Stimulated activated CD8-positive, alpha-beta memory T cell treated with anti-CD3 and anti-CD28 coated beads, Interleukin-7, amount 100 ng/mL, for 1 hour (primary cell): Measurements from ENCODE around the gene SOHLH1.

Source experiments
- DNase-seq, 2 donors: peaks; one replicate each; pipeline ENCODE4 v3.0.0-alpha.2; 2020; ENCODE audit warnings: low read depth in 2 of 2

SOHLH1 gene, protein sequence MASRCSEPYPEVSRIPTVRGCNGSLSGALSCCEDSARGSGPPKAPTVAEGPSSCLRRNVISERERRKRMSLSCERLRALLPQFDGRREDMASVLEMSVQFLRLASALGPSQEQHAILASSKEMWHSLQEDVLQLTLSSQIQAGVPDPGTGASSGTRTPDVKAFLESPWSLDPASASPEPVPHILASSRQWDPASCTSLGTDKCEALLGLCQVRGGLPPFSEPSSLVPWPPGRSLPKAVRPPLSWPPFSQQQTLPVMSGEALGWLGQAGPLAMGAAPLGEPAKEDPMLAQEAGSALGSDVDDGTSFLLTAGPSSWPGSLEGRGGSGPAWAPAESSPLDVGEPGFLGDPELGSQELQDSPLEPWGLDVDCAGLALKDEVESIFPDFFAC

DNA sequence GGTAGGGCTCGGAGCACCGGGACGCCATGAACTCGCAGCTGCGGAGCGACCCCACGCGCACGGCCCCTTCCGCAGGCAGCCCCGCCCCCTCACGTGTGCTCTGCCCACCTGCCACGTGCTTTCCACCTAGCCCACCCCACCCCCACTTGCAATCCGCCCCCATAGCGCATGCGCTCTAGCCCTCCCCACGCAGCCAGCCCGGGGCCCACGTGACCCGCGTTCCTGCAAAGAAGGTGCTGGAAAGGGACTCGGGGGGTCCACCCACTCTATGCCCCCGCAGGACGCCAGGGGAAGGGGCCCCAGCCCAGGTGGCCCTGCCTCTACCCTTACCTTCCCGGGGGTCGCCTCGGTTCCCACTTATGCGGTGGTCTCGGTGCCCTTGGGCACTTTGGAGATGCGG is at the start of gene SOHLH1:
Gene SOHLH1 (minus strand): TSS at position 42 of the 400 bp plus-strand sequence. CDS start 14 bp downstream, at position 28.
- no peak for DNase-seq

GRCh38 chr9:135748676-135749075 is 49.4 kb upstream of the SOHLH1 start:
- DNase-seq, result no peak

DNA sequence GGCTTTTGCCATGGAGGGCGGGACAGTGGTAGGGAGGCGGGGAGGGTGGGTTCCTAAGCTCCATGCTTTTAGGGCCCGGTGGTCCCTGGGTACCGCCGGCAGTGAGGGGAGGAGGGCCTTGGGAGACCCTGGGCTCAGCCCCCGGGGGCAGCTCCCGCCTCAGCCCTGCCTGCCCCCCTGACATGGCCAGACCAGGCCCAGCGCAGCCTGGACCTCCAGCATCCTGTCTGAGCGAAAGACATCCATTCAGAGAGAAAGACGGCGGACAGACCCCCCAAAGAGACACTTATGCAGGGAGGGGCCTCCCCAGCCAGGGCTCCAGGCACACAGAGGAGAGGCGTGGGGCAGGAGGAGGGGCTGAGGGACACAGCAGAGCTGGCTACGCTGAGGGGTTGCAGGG is 48.0 kb upstream of the SOHLH1 start:
- no peak for DNase-seq

- no peak for DNase-seq
Measured at GRCh38 chr9:135746565-135746964, 47.3 kb upstream of the SOHLH1 start.

DNA sequence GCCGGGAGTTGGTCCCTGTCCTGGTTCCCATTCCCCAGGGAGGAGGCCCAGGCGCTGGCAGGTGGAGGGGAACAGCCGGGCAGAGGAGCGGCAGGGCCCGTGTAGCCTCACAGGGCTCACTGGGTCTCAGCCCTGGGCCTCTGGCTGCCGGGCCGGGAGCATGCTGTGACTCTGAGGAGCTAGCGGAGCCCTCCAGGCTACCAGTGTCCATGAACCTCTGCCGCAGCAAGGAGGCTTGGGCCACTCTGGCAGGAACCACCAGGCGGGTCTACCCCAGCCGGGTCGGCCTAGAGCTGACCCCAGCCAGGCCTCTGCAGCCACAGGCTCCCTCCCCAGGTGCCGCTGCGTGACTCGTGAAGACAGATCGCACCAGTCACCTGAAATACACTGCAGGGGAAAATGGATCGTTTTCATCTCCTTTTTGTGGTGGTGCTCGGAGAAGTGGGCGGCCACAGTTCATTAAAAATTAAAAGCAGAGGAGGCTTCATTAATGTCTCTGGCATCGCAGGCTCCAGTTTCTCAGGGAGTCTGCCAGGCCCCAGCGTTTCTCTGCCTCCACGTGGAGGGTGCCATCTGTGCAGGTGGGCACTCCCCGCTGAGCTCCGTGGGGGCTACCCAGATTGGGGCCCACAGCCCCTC is 46.5 kb upstream of the SOHLH1 start:
- DNase-seq, result no peak

DNA sequence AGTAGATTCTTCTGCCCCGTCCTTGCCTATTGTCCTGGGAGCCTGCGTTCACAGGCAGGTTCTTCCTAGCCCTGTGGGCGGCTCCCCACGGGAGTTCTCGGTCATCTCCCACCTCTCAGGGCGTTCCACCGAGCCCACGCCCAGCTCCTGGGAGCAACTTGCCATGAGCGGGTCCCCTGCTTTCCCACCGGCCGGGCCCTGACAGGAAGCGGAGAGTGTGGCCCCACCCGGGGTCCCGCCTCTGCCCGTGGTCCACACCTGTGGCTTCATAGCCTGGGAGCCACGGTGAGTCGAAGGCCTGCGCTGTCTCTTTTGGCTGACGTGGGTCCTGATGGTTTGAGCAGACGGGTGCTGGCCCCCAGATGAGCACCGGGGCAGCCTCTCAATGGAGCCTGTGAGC is 45.9 kb upstream of the SOHLH1 start:
- no peak for DNase-seq

DNA sequence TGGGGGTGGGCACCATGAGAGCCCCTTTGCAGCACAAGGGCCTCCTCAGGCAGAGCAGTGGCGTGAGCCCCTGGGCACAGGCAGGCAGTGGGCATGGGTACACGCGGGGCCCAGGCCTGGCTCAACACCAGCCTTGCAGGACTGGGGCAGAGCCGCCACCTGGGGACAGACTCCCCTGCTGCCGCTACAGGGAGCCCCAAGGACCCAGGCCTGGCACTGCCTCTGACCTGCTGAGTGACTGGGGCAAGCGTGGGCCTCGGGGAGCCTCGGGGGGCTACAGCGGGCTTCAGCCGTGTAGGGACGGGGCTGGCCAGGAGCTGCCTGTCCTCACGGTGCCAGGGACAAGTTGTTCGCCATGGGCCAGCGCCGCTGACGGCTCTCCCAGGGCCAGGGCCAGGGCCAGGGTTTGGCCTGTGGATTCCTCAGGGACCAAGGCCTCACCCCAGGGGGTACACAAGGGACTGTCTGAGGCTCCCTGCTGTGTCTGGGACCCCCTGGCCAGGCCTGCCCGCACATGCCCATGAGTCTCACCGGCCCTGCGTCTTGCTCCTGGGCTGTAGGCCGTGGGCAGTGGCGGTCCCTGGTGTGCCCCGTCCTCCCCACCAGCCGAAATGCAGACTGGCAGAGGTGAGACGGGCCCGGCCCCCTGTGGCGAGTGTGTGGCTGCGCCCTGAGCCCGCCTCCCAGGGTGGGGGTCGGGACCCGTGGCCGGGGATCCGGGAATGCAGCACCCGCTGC is 45.2 kb upstream of the SOHLH1 start:
- DNase-seq, result no peak

DNA sequence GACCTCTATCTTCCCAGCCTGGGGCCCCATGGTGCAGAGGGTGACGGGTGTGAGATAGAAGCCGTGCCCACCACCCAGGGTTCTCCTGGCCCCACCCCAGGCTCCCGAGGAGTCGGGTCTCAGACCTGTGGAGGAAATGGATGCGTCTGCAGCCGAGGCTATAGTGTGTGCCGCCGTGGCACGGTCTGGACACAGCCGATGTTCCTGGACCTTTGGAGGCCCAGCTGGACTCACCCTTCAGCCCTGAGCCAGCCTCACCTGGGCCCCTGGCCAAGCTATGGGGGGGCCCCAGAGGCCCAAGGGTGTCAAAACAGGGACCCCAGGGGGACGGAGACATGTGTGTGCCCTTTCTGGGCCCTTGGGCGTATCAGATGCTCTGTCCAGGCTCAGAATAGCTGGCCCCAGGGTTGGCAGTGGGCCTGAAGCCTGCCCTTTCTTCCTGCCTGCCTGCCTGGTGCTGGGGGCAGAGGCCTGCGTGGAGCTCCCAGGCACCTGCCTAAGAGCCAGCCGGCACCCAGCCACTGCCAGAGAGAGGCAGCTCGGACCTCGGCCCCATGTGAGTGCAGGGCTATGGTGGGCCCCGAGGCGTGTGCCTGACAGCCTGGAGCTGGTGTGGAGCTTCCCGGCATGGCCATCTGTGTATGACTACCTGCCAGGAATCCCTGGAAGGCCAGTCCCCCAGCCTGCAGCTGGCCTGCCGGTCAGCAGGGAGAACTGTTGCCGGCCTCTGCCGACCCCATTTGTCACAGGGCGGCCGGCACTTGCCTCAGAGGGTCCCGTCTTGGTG is 44.5 kb upstream of the SOHLH1 start:
- DNase-seq, result no peak

DNA sequence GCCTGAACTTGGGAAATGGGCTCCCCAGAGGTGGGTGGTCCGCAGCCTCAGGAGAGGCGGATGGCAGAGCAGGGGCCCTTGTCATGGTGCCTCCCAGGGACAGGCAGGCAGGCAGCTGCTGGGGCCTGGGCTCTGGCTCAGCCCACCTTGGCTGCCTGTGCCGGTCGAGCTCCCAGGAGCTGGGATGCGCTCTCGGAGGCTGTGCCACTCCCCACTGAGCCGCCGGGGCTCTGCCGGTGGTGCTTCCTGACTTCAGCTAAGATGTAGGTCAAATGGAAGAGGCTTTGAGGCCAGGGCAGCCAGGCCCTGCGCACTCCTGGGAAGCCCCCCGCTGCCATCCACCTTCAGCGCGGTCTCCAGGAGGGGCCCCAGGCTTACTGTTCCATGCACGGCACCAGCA is 43.7 kb upstream of the SOHLH1 start:
- DNase-seq, result no peak

GRCh38 chr9:135741276-135742219 is 42.3 kb upstream of the SOHLH1 start:
- DNase-seq, result no peak

GRCh38 chr9:135739271-135740220 is 40.3 kb upstream of the SOHLH1 start:
- no peak for DNase-seq

DNA sequence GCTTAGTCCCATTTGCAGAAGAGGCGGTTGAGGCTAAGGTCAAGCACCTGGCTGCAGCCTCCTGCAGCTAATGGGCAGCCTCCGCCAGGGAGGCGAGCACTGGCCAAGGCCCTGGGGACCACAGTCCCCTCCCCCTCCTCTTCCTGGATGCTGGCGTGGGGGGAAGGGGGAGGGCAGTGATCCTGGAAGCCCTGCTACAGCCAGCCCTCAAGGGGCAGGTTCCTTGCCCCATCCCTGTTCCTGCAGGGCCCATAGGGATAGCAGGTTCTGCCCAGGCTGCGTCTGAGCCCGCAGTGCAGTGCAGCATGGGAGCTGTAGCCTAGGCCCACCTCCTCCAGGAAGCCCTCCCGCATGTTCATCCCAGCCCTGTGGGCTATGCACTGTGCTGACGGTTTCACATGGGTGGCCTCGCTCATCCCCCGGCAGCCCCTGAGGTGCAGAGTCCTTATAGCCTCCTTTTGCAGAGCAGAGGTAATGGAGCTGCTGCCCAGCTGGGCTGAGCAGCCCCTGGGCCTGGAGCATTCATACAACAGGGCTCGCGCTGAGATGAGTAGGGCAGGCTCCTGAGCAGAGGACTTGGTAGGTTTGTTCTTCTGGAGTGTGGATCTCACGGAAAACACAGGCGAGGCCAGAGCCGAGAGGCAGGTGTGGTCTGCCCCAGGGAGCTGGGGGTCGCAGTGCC is 38.7 kb upstream of the SOHLH1 start:
- DNase-seq, result no peak

DNA sequence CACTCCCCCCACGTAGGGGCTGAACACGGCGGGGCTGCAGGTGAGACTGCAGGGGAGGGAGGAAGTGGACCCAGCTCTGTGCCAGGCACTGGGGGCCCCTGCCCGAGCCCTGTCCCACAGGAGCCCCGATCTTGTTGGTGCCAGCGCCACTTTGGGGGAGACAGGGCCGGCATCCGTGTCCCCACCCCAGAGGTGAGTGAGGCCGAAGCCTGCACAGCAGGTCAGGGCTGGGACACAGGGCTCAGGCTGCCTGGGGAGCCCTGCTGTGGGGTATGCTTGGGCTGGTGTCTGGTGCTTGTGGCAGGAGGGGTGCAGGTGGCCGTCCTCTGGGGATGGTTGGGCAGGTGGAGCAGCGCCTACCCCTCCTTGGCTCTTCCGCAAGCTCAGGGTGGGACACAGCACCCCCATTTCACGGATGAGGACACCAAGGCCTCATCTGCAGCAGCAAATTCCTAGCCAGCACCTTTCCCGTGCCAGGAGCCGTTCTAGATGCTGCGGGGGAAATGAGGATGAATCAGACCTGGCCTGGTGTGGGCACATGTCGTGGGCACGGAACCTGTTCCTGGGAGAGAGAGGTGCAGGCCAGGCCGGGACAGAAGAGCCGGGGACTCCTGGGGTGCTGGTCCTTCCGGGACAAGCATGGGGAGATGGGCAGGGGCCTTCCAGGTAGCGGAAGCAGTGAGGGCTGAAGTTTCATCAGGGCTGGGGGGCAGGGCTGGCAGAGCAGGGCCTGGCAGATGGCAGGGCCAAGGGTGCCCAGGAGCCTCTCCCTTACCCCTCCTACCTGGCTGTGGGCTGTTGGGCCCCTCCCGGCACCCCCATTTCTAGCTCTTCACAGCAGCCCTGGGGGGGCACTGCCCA is 37.9 kb upstream of the SOHLH1 start:
- no peak for DNase-seq

- no peak for DNase-seq
Measured at GRCh38 chr9:135736272-135736978, 37.1 kb upstream of the SOHLH1 start.

- no peak for DNase-seq
Measured at GRCh38 chr9:135734616-135735144, 35.4 kb upstream of the SOHLH1 start.

DNA sequence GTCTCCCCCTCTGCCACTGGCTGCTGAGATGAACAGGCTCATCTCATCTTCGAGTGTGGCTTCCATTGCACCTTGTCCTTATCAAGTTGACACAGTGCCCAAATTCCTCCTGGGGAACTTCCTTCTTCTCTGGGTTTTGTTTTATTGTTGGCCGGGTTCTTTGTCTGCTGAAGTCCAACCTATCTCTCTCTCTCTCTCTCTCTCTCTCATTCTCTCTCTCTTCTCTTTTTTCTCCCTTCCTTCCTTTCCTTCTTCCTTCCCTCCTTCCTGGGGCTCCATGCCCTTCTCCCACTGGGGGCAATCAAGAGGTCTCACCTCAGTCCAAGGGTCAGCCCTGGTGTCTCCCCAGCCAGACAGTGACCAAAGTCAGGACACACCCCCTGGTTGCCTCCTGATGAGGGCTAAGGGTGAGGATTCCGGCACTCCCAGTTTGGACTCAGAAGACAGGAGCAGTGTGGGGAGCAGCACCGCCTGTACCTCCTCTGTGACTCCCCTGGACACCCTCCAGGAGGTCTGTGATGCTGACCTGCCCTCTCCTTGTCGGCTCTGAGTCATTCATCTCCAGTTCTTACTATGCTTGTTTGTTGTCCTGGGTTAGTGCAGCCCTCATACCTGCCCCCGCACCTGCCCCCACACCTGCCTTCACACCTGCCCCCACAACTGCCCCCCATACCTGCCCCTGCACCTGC is 33.4 kb upstream of the SOHLH1 start:
- no peak for DNase-seq

DNA sequence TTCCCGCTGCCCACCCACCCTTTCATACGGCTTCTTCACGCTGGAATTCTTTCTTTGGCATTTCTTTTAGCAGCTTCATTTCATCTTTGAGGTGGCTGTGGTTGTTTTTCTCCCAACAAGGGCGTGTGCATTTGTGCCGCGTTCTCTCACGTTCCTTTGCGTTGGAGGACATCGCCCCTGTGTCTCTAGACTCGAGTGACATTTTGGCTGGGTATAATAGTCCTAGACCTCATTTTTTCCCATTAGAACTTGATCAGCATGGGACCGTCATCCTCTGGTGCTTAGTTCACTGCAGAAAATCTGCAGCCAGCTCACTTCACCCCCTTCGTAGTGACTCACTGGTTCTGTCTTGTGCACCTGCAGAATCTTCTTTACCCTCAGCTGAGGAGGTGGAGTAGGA is 32.2 kb upstream of the SOHLH1 start:
- DNase-seq, result no peak
